ENCODE data around the gene MPDU1. TPM values are rescaled to one million over a fixed set of nuclear protein-coding genes. Genes with fewer than 3 reads are reported as not detected.

The MPDU1 gene
- total and polyA plus RNA-seq, 4 donors: 42.3 to 99.5 (median 84.8) TPM

DNA sequence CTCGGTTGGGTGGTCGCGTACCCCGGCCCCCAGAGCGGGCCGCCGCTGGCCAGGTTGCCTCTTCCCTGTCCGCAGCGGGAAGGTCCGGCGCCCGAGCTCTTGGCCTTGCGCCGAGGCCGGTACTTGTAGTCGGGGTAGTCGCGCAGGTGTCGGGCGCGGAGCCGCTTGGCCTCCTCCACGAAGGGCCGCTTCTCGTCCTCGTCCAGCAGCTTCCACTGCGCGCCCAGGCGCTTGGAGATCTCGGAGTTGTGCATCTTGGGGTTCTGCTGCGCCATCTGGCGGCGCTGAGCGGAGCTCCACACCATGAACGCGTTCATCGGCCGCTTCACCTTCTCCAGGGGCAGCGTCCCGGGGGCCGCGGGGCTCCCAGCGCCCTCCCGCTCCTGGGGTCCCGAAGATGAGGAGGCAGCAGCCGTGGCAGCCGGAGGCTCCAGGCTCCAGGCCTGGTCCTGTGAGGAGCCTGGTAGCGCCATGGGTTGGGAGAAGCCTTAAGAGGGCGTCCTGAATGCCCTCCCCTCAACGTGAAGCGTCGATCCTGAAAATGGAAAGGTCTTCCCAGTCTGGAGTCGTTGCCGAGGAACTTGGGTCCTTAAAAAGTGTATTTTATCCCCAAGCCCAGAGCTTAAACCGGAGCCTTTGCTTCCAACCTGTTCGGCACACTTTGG is 5.7 kb downstream of the MPDU1 start:
- Histone ChIP-seq H3K27me3 (ENCODE audit: control insufficient read depth in 3 of 3, insufficient read depth in 3 of 3, low read length in 2 of 3) (no peaks in the 10 kb centered on the region), H3K4me3 (no peak overlapping the region), H3K9ac (ENCODE audit: insufficient read depth in 1 of 2, low read length in 2 of 2) (no peak overlapping the region), H3K9me3 (ENCODE audit: control insufficient read depth in 4 of 4, insufficient read depth in 3 of 4, low read length in 3 of 4) (no peaks in the 10 kb centered on the region), H3K36me3 (ENCODE audit: control insufficient read depth in 4 of 4, insufficient read depth in 4 of 4, low read length in 4 of 4) (peaks cover 25 to 46% (median 35%) of the 10 kb centered on the region in 4 donors), H3K27ac (ENCODE audit: low read depth in 1 of 2, low read length in 1 of 2) (peak overlapping the region in 1 of 2 donors; percentile 9), H3K4me1 (ENCODE audit: control insufficient read depth in 5 of 5, insufficient read depth in 5 of 5, low read length in 5 of 5) (peaks cover 0 to 15% (median 6%) of the 10 kb centered on the region in 5 donors)
- WGBS, 2 donors: 28 to 33% methylated on average over 56 of the region's 56 CpGs
- peak; percentile 83 to 88 (median 85) for DNase-seq
- TF ChIP-seq, protein P1, sequence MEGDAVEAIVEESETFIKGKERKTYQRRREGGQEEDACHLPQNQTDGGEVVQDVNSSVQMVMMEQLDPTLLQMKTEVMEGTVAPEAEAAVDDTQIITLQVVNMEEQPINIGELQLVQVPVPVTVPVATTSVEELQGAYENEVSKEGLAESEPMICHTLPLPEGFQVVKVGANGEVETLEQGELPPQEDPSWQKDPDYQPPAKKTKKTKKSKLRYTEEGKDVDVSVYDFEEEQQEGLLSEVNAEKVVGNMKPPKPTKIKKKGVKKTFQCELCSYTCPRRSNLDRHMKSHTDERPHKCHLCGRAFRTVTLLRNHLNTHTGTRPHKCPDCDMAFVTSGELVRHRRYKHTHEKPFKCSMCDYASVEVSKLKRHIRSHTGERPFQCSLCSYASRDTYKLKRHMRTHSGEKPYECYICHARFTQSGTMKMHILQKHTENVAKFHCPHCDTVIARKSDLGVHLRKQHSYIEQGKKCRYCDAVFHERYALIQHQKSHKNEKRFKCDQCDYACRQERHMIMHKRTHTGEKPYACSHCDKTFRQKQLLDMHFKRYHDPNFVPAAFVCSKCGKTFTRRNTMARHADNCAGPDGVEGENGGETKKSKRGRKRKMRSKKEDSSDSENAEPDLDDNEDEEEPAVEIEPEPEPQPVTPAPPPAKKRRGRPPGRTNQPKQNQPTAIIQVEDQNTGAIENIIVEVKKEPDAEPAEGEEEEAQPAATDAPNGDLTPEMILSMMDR (IDR thresholded peaks at IDR 0.05; ENCODE audit: control extremely low read depth, extremely low read depth): peak; percentile 69
- peak; percentile 82 for ATAC-seq (ENCODE audit: insufficient read depth, low FRiP score)

DNA sequence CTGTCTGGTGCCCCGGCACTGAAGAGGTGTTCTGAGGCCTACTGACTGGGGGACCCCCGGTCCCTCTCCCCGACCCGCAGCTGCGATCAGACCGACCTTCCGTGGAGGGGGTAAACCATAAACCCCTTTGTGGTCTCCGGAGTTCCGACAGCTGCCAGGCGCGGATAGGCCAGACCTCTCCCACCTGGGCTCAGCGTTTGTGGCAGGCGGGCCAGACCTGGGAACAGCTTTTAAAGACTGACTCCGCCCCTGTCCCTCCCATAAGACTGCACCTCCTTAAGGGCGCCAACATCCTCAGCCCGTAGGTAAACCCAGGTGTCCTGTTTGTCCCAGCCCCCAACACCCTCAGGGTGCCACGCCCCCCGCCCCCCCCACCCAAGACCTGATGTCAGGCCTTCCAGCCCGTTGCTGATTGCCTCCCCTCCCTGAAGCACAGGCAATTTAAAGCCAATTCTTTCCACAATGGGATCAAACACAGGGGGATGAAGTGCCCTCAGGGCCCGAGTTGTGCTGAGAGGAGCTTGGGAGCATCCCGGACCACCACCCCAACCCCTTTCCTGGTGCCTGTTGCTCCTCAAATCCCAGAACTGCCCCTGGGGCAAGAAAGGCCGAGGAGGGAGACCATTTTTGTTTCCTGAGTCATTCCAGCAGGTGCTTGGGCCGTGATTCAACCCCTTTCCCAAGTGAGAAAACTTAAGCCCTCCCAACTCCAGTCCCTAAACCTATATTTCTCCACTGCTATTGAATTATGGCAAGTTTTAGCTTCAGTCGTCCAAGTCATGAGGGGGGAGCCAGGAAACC is 6.4 kb downstream of the MPDU1 start, which contains the start of gene SOX15:
Gene SOX15 (minus strand): TSS at position 204 of the 801 bp plus-strand sequence. CDS start 418 bp downstream, outside the sequence.
- Histone ChIP-seq H3K4me3 (no peak within 1 kb of the TSS), H3K27me3 (ENCODE audit: control insufficient read depth in 3 of 3, insufficient read depth in 3 of 3, low read length in 2 of 3) (no peaks in the 10 kb centered on the region), H3K4me1 (ENCODE audit: control insufficient read depth in 5 of 5, insufficient read depth in 5 of 5, low read length in 5 of 5) (peaks cover 0 to 8% (median 6%) of the 10 kb centered on the region in 5 donors), H3K9me3 (ENCODE audit: control insufficient read depth in 4 of 4, insufficient read depth in 3 of 4, low read length in 3 of 4) (no peaks in the 10 kb centered on the region), H3K36me3 (ENCODE audit: control insufficient read depth in 4 of 4, insufficient read depth in 4 of 4, low read length in 4 of 4) (peaks cover 33 to 49% (median 40%) of the 10 kb centered on the region in 4 donors), H3K9ac (ENCODE audit: insufficient read depth in 1 of 2, low read length in 2 of 2) (no peak within 1 kb of the TSS), H3K27ac (ENCODE audit: low read depth in 1 of 2, low read length in 1 of 2) (peak within 1 kb of the TSS in 1 of 2 donors; percentile 9)
- TF ChIP-seq, protein P1 (IDR thresholded peaks at IDR 0.05; ENCODE audit: control extremely low read depth, extremely low read depth): no peak
- ATAC-seq (ENCODE audit: insufficient read depth, low FRiP score): no peak
- DNase-seq: no peak
- 73 to 80% methylated on average over 24 of the region's 24 CpGs for WGBS, 2 donors

DNA sequence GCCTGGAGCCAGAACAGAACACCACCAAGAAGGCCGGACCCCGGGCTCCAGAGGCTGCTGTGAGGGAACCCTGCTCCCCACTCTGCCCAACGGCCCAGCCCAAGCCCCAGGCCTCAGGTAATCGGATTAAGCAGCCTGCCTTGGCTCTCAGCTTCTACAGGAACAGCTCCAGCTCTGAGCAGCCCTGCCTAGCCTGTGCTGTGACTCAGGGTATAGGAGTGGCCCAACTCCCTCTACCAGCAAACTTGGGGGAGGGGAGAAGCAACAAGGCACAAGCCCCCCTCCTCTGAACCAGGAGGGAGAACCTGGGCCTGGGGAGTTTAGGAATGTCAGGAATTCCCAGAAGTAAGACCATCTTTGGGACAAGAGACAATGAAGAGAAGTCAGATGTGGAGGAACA is 7.1 kb downstream of the MPDU1 start:
- no peak overlapping the region for H3K9ac ChIP-seq (ENCODE audit: insufficient read depth in 1 of 2, low read length in 2 of 2)
- H3K27ac ChIP-seq (ENCODE audit: low read depth in 1 of 2, low read length in 1 of 2): no peak overlapping the region
- H3K27me3 ChIP-seq (ENCODE audit: control insufficient read depth in 3 of 3, insufficient read depth in 3 of 3, low read length in 2 of 3): no peaks in the 10 kb centered on the region
- no peak for ATAC-seq (ENCODE audit: insufficient read depth, low FRiP score)
- peaks cover 37 to 53% (median 46%) of the 10 kb centered on the region in 4 donors for H3K36me3 ChIP-seq (ENCODE audit: control insufficient read depth in 4 of 4, insufficient read depth in 4 of 4, low read length in 4 of 4)
- H3K4me1 ChIP-seq (ENCODE audit: control insufficient read depth in 5 of 5, insufficient read depth in 5 of 5, low read length in 5 of 5): peaks cover 0 to 7% (median 6%) of the 10 kb centered on the region in 5 donors
- TF ChIP-seq, protein P1 (IDR thresholded peaks at IDR 0.05; ENCODE audit: control extremely low read depth, extremely low read depth): no peak
- H3K4me3 ChIP-seq: no peak overlapping the region
- 78 to 82% methylated on average over 4 of the region's 4 CpGs for WGBS, 2 donors
- no peak for DNase-seq
- no peaks in the 10 kb centered on the region for H3K9me3 ChIP-seq (ENCODE audit: control insufficient read depth in 4 of 4, insufficient read depth in 3 of 4, low read length in 3 of 4)

Measured in lung (tissue), 12 donors.